GM21381 (cell line): ENCODE measurements around the gene WDR12.
"Not testable (repeated sequence)": the region's sequence is repeated elsewhere in the genome, so short reads cannot be mapped to it uniquely, and the experiment has no call there.

Source experiments
- ATAC-seq: cut with Tn5 transposase; IDR thresholded peaks from one replicate; pipeline ENCODE4 v1.9.1; 2021; ENCODE audit warnings: mild to moderate bottlenecking, moderate library complexity; ENCODE audit not compliant: unreplicated experiment

Gene WDR12

GRCh38 chr2:202905507-202905906 is 6.0 kb downstream of the WDR12 start:
- ATAC-seq: not testable (repeated sequence)

GRCh38 chr2:202885190-202885589 is 26.3 kb downstream of the WDR12 start:
- ATAC-seq: no peak

- ATAC-seq: no peak
These were observed 27.3 kb downstream of the WDR12 start for GRCh38 chr2:202883987-202884675.

GRCh38 chr2:202881570-202881969 is 29.9 kb downstream of the WDR12 start:
- no peak for ATAC-seq

GRCh38 chr2:202877699-202878098 is 33.8 kb downstream of the WDR12 start:
- no peak for ATAC-seq

- ATAC-seq: peak; percentile 50
These were observed 40.0 kb downstream of the WDR12 start, which contains the start of gene ICA1L for GRCh38 chr2:202871300-202872141. TSS of gene ICA1L (minus strand) at chr2:202871766. CDS start at chr2:202829009, 42,757 bp downstream.

- peak; percentile 69 for ATAC-seq
These were observed 40.8 kb downstream of the WDR12 start for GRCh38 chr2:202870431-202871299.

- no peak for ATAC-seq
These were observed 49.5 kb downstream of the WDR12 start for GRCh38 chr2:202861987-202862386.

GRCh38 chr2:202858601-202859000 is 52.9 kb downstream of the WDR12 start:
- ATAC-seq: no peak

GRCh38 chr2:202849343-202849742 is 62.1 kb downstream of the WDR12 start:
- not testable (repeated sequence) for ATAC-seq

GRCh38 chr2:202848813-202849212 is 62.7 kb downstream of the WDR12 start:
- ATAC-seq: peak; percentile 43

- peak; percentile 83 for ATAC-seq
These were observed 63.6 kb downstream of the WDR12 start for GRCh38 chr2:202847693-202848524.

GRCh38 chr2:202844656-202845055 is 66.8 kb downstream of the WDR12 start:
- ATAC-seq: no peak

- no peak for ATAC-seq
These were observed 68.8 kb downstream of the WDR12 start for GRCh38 chr2:202842690-202843089.

- no peak for ATAC-seq
These were observed 70.2 kb downstream of the WDR12 start for GRCh38 chr2:202841090-202841867.

GRCh38 chr2:202831242-202832220 is 79.9 kb downstream of the WDR12 start:
- no peak for ATAC-seq

- no peak for ATAC-seq
These were observed 86.6 kb downstream of the WDR12 start for GRCh38 chr2:202824901-202825300.
